ENCODE results near the gene CAMKV. TPM values are rescaled to one million over a fixed set of nuclear protein-coding genes. Genes with fewer than 3 reads are reported as not detected.
A peak's percentile ranks its signal among the peaks of the same experiment; 100 is the strongest.

CAMKV gene
- total RNA-seq, 1 experiment from 2014 or later: 58.2 TPM

DNA sequence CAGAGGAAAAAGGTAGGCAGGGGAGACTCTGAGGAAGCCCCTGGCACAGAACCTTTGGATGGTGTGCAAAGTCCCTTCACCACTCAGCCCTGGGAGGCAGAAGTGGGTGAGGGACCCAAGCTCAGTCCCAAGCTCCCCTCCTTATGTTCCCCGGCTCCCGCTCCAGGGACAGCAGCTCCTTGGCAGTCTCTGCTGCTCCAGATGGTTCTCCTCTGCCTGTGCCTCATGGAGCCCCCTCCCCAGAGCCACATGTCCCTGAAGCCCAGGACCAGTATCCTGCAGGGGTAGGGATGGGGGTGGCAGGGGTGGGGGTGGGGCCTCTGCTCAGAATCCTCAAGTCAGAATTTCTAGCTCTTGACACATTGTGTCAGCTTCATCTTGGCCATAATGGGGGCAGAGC is 8.0 kb upstream of the CAMKV start:
- no peak for TF ChIP-seq TEAD1 (CRISPR knock-in tag; IDR thresholded peaks at IDR 0.05)
- no peak for TF ChIP-seq TCF7 (CRISPR knock-in tag; IDR thresholded peaks at IDR 0.05; ENCODE audit: low read depth)
- TF ChIP-seq ZNF263 (CRISPR knock-in tag; IDR thresholded peaks at IDR 0.05; ENCODE audit: low read depth): no peak
- TF ChIP-seq, protein P1, sequence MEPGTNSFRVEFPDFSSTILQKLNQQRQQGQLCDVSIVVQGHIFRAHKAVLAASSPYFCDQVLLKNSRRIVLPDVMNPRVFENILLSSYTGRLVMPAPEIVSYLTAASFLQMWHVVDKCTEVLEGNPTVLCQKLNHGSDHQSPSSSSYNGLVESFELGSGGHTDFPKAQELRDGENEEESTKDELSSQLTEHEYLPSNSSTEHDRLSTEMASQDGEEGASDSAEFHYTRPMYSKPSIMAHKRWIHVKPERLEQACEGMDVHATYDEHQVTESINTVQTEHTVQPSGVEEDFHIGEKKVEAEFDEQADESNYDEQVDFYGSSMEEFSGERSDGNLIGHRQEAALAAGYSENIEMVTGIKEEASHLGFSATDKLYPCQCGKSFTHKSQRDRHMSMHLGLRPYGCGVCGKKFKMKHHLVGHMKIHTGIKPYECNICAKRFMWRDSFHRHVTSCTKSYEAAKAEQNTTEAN (CRISPR knock-in tag; IDR thresholded peaks at IDR 0.05): no peak
- TF ChIP-seq ZNF423 (CRISPR knock-in tag; IDR thresholded peaks at IDR 0.05): no peak
- no peak for TF ChIP-seq FOXP1 (CRISPR knock-in tag; IDR thresholded peaks at IDR 0.05; ENCODE audit: borderline replicate concordance)
- TF ChIP-seq MYBL2 (CRISPR knock-in tag; IDR thresholded peaks at IDR 0.05): no peak
- TF ChIP-seq, protein P2, sequence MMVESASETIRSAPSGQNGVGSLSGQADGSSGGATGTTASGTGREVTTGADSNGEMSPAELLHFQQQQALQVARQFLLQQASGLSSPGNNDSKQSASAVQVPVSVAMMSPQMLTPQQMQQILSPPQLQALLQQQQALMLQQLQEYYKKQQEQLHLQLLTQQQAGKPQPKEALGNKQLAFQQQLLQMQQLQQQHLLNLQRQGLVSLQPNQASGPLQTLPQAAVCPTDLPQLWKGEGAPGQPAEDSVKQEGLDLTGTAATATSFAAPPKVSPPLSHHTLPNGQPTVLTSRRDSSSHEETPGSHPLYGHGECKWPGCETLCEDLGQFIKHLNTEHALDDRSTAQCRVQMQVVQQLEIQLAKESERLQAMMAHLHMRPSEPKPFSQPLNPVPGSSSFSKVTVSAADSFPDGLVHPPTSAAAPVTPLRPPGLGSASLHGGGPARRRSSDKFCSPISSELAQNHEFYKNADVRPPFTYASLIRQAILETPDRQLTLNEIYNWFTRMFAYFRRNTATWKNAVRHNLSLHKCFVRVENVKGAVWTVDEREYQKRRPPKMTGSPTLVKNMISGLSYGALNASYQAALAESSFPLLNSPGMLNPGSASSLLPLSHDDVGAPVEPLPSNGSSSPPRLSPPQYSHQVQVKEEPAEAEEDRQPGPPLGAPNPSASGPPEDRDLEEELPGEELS (CRISPR knock-in tag; IDR thresholded peaks at IDR 0.05): no peak
- no peak for TF ChIP-seq TP53 (CRISPR knock-in tag; IDR thresholded peaks at IDR 0.05)
- TF ChIP-seq, protein P3, sequence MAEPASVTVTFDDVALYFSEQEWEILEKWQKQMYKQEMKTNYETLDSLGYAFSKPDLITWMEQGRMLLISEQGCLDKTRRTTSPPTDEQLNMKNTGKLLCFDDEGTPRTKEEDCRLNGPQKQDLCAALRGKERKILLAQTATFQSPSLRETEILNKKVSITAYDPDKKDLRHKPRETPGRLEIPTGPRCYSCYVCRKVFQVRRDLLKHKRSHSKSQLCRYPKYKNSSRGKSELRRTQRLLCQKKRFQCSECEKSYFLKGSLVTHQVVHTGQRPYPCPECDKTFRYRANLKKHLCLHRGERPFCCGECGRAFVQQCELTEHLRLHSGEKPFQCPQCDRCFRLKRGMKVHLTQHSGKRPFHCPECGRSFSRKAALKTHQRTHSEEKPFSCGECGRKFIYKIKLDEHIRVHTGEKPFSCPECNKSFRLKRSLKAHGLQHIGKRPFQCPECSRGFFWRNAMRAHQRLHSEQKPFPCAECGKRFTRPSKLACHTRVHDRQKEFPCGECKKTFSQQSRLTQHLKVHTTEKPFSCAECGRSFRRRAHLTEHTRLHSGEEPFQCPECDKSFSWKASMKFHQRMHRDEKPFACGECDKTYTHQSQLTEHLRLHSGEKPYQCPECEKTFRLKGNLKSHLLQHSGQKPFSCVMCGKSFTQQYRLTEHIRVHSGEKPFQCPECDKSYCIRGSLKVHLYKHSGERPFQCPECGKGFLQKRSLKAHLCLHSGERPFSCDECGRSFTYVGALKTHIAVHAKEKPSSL (CRISPR knock-in tag; conservative IDR thresholded peaks at IDR 0.05): no peak
- no peak for TF ChIP-seq KAT7 (CRISPR knock-in tag; IDR thresholded peaks at IDR 0.05; ENCODE audit: borderline replicate concordance)
- no peak for TF ChIP-seq IRF2 (CRISPR knock-in tag; IDR thresholded peaks at IDR 0.05; ENCODE audit: borderline replicate concordance, low read depth)
- TF ChIP-seq, protein P4, sequence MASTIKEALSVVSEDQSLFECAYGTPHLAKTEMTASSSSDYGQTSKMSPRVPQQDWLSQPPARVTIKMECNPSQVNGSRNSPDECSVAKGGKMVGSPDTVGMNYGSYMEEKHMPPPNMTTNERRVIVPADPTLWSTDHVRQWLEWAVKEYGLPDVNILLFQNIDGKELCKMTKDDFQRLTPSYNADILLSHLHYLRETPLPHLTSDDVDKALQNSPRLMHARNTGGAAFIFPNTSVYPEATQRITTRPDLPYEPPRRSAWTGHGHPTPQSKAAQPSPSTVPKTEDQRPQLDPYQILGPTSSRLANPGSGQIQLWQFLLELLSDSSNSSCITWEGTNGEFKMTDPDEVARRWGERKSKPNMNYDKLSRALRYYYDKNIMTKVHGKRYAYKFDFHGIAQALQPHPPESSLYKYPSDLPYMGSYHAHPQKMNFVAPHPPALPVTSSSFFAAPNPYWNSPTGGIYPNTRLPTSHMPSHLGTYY (CRISPR knock-in tag; IDR thresholded peaks at IDR 0.05): no peak
- TF ChIP-seq, protein P5, sequence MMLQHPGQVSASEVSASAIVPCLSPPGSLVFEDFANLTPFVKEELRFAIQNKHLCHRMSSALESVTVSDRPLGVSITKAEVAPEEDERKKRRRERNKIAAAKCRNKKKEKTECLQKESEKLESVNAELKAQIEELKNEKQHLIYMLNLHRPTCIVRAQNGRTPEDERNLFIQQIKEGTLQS (CRISPR knock-in tag; conservative IDR thresholded peaks at IDR 0.05): no peak
- TF ChIP-seq NR3C1 (CRISPR knock-in tag; conservative IDR thresholded peaks at IDR 0.05; ENCODE audit: low read depth): no peak
- TF ChIP-seq, protein P6, sequence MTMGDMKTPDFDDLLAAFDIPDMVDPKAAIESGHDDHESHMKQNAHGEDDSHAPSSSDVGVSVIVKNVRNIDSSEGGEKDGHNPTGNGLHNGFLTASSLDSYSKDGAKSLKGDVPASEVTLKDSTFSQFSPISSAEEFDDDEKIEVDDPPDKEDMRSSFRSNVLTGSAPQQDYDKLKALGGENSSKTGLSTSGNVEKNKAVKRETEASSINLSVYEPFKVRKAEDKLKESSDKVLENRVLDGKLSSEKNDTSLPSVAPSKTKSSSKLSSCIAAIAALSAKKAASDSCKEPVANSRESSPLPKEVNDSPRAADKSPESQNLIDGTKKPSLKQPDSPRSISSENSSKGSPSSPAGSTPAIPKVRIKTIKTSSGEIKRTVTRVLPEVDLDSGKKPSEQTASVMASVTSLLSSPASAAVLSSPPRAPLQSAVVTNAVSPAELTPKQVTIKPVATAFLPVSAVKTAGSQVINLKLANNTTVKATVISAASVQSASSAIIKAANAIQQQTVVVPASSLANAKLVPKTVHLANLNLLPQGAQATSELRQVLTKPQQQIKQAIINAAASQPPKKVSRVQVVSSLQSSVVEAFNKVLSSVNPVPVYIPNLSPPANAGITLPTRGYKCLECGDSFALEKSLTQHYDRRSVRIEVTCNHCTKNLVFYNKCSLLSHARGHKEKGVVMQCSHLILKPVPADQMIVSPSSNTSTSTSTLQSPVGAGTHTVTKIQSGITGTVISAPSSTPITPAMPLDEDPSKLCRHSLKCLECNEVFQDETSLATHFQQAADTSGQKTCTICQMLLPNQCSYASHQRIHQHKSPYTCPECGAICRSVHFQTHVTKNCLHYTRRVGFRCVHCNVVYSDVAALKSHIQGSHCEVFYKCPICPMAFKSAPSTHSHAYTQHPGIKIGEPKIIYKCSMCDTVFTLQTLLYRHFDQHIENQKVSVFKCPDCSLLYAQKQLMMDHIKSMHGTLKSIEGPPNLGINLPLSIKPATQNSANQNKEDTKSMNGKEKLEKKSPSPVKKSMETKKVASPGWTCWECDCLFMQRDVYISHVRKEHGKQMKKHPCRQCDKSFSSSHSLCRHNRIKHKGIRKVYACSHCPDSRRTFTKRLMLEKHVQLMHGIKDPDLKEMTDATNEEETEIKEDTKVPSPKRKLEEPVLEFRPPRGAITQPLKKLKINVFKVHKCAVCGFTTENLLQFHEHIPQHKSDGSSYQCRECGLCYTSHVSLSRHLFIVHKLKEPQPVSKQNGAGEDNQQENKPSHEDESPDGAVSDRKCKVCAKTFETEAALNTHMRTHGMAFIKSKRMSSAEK (CRISPR knock-in tag; IDR thresholded peaks at IDR 0.05; ENCODE audit: borderline replicate concordance): no peak
- TF ChIP-seq RORB (CRISPR knock-in tag; IDR thresholded peaks at IDR 0.05): no peak
- TF ChIP-seq, protein P7, sequence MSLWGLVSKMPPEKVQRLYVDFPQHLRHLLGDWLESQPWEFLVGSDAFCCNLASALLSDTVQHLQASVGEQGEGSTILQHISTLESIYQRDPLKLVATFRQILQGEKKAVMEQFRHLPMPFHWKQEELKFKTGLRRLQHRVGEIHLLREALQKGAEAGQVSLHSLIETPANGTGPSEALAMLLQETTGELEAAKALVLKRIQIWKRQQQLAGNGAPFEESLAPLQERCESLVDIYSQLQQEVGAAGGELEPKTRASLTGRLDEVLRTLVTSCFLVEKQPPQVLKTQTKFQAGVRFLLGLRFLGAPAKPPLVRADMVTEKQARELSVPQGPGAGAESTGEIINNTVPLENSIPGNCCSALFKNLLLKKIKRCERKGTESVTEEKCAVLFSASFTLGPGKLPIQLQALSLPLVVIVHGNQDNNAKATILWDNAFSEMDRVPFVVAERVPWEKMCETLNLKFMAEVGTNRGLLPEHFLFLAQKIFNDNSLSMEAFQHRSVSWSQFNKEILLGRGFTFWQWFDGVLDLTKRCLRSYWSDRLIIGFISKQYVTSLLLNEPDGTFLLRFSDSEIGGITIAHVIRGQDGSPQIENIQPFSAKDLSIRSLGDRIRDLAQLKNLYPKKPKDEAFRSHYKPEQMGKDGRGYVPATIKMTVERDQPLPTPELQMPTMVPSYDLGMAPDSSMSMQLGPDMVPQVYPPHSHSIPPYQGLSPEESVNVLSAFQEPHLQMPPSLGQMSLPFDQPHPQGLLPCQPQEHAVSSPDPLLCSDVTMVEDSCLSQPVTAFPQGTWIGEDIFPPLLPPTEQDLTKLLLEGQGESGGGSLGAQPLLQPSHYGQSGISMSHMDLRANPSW (CRISPR knock-in tag; conservative IDR thresholded peaks at IDR 0.05; ENCODE audit: low read depth): no peak
- no peak for TF ChIP-seq NFATC4 (CRISPR knock-in tag; IDR thresholded peaks at IDR 0.05)
- TF ChIP-seq, protein P8, sequence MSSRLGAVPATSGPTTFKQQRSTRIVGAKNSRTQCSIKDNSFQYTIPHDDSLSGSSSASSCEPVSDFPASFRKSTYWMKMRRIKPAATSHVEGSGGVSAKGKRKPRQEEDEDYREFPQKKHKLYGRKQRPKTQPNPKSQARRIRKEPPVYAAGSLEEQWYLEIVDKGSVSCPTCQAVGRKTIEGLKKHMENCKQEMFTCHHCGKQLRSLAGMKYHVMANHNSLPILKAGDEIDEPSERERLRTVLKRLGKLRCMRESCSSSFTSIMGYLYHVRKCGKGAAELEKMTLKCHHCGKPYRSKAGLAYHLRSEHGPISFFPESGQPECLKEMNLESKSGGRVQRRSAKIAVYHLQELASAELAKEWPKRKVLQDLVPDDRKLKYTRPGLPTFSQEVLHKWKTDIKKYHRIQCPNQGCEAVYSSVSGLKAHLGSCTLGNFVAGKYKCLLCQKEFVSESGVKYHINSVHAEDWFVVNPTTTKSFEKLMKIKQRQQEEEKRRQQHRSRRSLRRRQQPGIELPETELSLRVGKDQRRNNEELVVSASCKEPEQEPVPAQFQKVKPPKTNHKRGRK (CRISPR knock-in tag; IDR thresholded peaks at IDR 0.05; ENCODE audit: borderline replicate concordance): no peak
- Mint-ChIP-seq H3K27me3 (ENCODE audit: low read depth) (no peaks in the 10 kb centered on the region; the same call in 1 of the 2 replicates), H3K9me3 (no peaks in the 10 kb centered on the region), H3K36me3 (no peaks in the 10 kb centered on the region), H3K4me1 (peaks cover 29% of the 10 kb centered on the region), H3K4me3 (no peak overlapping the region), H3K27ac (peak overlapping the region; percentile 89; the same call in 1 of the 2 replicates)
- ChIA-PET POLR2A (interaction anchor here (0.7 to 1.1 kb wide), 3 partner anchors 9 to 214 kb away, joined by 3 read pairs; no protein-coding TSS in a partner anchor), CTCF (interaction anchor here (0.6 to 2.1 kb wide), 10 partner anchors 9 to 74 kb away, joined by 3 to 10 read pairs (median 3); partner anchors contain the start of genes INKA1 and MON1A)
- DNase-seq (ENCODE audit: low spot score): no peak
- ATAC-seq: no peak
